CD4-positive, alpha-beta T cell treated with Interferon alpha-2 for 1 hour (primary cell): Measurements from ENCODE around the gene ENTHD1.
A peak's percentile ranks its signal among the peaks of the same experiment; 100 is the strongest.

Source experiments
- DNase-seq, 2 donors: peaks; one replicate each; pipeline ENCODE4 v3.0.0-alpha.2; 2020 to 2022

The ENTHD1 gene, protein sequence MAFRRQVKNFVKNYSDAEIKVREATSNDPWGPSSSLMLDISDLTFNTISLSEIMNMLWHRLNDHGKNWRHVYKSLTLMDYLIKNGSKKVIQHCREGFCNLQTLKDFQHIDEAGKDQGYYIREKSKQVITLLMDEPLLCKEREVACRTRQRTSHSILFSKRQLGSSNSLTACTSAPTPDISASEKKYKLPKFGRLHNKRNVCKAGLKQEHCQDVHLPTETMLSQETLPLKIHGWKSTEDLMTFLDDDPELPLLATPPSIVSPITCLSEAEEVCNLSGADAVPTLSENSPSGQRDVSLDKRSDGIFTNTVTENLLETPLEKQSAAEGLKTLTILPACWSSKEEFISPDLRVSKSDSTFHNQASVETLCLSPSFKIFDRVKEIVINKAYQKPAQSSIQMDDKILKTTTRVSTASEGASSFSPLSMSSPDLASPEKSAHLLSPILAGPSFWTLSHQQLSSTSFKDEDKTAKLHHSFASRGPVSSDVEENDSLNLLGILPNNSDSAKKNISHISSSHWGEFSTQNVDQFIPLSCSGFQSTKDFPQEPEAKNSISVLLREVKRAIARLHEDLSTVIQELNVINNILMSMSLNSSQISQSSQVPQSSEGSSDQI

DNA sequence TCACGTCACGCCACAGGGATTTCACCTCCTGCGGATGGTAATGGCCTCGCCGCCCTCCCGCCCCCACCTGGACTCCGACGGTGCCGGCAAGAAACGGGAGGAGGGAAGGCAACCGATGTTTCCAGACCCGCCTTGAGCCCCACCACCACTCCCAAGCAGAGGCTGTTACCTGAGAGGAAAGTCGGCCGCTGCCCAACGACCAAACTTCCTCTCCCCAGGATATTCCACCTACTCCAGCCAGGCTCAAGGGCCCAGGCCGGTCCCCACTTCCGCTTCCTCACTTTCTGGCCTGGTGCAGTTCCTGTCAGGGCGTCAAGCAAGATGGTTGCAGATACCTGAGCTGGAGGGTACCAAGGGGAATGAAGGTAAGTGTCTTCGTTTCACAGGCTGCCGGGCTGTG lies at the start of gene ENTHD1:
Gene ENTHD1 (minus strand): TSS at position 235 of the 400 bp plus-strand sequence. CDS start 6,012 bp downstream, outside the sequence.
- DNase-seq: no peak

DNA sequence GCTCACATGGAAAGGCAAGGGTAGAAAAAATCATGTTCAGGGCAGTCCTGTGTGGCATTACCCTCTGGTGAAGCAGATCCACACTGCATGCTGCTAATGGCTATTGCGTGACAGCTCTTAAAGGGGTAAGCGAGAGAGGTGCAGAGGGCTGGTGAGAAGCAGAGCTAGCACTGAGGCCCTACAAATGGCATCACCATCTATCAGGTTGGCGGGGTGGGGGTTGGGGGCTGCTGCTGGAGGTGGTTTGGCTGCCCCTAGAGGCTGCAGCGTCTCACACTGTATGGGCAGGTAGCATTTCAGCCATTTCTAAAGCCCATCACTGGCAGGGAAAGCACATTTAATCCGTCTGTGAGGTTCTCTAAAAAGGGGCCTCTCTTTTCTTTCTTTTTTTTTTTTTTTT lies 49.8 kb upstream of the ENTHD1 start:
- peak in 1 of 2 donors; percentile 49 for DNase-seq

DNA sequence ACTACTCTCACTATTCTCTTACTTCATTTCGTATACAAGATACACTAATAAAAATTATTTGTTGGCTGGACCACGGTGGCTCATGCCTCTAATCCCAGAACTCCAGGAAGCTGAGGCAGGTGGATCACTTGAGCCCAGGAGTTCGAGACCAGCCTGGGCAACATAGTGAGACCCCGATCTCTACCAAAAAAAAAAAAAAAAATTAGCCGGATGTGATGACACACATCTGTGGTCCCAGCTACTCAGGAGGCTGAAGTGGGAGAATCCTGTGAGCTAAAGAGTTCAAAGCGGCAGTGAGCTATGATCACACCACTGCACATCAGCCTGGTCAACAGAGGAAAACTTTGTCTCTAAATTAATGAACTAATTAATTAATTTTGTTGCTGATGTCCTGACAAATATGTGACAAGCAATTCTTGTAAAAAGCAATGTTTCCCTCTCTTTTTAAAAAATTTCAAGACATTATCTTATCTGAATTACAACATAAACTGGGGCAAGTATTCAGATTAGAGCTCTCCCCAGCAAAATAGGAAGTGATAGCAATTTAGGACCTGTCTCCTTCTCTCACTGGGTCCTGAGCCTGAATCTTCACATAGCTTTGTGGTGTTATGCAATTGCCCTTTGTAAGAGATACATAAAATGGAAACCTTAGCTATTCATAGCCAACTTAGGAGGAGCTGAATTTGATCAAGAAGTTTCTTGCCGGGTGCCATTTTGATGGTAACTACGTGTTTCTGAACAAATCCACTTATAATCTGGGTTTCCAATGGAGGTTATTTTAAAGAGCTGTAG lies 49.1 kb upstream of the ENTHD1 start:
- no peak for DNase-seq

DNA sequence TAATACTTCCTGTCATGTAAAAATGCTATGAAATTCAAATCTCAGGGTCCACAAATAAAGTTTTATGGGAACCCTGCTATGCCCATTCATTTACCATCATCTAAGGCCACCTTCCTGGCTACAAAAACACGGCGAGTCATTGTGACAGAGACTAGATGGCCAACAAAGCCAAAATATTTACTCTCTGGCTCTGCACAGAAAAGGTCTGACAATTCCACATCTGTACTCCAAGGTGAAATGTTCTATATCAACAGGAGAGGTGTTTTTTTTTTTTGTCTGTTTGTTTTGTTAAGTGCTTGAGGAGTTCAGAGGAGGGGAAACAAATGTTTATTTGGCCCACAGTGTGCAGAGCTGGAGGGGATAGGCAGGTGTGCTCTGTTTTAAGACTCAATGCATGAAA lies 48.0 kb upstream of the ENTHD1 start:
- no peak for DNase-seq

DNA sequence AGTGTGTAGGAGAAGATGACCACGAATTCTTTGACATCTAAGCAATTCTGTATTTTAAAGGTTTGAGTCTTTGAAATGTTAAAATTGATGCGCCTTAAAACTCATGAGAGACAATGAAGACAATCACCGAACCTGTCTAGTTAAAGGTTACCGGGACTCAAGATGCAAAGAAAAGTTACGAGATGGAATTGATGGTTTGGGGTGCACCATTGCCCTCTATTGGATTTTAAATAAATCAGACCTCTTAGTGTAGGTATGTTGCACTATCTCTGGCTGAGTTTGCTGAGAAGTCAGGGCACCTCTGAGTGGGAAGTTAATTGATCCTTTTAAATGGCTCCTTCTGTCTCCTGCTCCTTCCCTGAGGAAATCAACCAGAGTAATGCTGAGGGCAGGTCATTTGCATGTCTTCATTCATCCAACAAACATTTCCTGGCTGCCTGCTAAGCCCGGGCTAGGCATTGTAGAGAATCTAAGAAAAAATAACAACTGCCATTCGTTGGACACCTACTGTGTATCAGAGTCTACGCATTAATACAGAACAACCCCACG lies 47.3 kb upstream of the ENTHD1 start:
- peak; percentile 48 to 76 for DNase-seq

DNA sequence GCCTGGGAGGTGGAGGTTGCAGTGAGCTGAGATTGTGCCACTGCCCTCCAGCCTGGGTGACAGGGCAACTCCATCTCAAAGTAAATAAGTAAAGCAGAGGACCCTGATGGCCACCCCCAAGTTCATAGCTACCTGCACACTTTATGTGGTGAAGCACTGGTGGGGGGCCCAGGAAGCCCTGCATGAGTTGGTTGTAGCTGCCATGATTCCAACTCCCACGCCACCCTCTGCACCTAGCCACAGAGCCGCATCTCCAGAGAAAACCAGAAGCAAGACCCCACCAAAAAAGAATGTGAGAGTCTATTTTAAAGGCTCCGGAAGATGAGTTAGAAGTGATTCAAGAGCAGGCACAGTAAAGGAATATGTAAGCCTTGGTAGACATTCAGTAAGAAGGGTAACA lies 46.3 kb upstream of the ENTHD1 start:
- DNase-seq: no peak

DNA sequence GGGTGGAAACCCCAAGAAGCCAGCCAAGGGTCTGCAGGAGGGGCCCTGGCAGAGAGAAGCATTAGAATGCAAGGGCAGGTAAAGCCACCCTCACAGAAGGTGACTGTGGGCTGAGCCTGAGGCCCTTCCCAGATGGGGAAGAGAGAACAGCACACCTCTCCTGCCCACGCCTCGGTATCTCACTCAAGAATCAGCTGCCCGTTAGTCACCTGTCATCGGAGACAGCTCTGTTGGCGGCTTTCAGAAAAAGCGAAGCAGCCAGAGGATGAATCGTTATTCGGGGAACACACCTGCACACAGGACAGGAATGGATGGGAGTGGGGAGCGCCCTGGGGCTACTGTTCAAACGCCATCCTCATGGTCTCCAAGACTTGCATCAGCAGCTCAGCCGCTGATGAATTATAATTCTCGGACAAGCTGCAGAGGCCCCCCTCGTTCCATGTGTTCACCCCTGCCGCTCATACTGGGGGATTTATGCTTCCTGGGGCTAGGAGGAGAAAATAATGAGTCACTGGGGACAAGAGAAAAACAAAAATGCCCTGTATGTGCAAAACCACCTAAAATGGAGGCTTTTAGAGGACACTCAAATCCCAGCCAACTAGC lies 45.0 kb upstream of the ENTHD1 start:
- no peak for DNase-seq

DNA sequence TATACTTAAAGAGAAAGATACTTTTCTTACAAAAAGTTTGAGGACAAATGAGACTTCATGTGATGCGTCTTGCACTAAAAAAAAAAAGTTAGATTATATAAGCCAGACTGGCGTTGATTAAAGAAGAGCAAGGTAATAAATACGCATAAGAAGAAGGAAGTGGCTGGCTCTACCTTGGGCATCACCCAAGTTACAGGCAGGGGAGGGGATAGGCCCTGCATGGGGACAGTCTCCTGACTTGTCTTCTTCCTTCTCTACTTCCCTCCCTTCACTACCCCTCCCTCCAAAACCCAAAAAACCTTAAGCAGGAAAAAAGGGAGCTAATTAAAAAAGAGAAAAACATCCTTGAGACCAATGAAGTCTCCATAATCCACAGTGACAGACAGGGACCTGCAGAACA lies 44.3 kb upstream of the ENTHD1 start:
- peak in 1 of 2 donors; percentile 46 for DNase-seq

DNA sequence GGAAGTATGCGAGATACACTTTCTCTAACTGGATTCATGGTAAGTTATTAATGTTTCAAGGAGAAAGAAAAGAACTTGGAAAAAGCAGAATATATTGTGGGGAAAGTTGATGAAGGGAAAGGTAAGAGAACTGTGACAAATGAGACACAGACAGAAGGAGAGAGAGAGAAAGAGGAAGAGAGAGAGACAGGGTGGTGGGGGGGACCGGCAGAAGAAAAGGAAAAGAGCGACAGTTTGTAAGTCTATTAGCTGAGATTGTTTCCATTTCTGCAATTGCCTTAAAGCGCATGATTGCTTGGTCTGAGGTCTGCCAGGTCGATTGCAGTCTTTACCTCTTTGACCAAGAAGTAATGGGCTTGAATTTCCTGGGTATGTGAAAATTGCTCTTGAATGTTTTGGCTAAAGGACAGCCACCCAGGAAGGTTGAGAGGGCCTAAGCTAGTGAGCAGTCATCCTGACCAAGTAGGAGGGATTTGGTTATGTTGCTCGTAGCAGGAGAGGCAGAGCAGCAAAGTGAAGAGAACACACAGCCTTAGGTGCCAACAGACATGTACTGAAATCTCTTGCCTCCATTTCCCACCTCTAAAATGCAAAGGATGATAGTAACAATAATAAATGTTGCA lies 43.1 kb upstream of the ENTHD1 start:
- no peak for DNase-seq

DNA sequence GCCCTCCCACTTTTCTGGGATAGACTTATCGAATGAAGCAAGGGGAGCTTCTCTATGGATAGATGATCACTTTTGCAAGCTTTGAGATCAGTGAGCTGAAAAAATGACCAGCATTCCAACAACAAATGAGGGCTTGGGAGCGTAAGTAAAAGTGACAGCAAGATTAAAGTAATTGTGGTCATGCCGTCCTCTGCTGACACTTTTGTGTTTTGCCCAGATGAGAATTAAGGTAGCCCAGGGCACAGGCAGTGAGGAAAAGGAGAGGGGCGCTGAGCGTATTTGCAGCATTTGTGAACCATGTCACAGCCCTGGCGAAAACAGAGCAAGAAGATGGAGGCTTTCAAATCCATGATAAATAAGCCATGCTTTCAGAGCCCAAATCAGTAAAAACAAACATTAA lies 42.1 kb upstream of the ENTHD1 start:
- DNase-seq: no peak

DNA sequence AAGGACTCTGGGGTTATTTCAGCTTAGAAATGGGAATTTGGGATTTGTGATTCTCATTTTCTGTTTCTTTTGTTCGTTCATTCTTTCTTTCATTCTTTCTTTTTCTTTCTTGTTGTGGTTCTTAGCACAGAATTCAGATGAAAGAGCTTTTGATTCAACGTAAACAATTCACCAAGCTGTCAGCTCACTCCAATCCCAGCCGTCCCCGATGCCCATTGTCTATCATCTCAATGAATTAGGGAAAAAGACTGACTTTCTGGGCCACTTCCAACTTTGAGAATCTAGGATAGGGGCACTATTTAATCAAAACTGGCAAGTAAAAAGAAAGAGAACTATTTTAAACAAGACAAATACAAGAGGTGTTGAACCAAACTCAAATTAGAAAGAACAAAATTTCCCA lies 41.6 kb upstream of the ENTHD1 start:
- DNase-seq: no peak

DNA sequence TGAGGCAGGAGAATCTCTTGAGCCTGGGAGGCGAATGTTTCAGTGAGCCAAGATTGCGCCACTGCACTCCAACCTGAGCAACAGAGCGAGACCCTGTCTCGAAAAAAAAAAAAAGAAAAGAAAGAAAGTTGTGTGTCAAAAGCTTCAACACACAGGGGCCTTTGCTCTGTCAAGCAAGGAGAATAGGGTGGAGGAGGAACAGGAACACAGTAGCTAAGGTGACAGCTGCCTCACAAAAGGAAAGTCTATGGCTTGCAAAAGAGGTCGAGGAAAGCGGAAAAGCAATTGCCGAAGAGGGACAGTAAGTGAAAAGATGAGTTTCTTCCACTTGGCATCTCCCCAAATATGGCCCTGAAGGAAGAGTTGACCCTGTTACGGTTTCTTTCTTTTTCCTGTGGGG lies 40.2 kb upstream of the ENTHD1 start:
- no peak for DNase-seq

DNA sequence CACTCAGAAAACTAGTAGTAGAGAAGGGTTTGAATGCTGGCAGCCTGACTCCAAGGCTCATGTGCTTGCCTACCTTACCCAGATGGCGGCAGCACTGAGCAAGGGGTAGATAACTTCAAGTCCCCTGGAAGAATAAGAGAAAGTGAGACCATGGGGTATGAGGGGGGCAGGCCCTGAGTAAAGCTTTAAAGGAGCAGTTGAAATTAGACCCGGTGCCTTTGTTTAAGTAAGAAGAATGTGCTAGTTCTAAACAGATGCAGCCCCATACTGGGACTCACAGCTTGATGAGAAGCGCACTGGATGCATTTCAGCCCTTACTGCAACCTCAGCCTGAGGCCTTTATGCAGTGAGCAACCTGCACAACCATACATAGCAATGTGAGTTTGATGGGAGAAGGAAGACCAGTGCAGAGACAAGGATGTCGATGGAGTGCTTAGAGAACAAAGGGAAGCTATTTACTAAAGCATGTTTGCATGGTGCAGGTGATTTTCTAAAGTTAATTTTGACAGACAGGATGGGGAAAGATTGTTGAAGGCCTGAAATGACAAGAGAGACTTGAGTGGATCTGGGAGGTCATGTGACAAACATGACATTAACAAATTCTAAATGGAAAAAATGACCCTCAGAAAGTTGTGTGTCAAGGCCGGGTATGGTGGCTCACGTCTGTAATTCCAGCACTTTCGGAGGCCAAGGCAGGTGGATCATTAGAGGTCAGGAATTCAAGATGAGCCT lies 39.5 kb upstream of the ENTHD1 start:
- peak; percentile 60 to 72 for DNase-seq

DNA sequence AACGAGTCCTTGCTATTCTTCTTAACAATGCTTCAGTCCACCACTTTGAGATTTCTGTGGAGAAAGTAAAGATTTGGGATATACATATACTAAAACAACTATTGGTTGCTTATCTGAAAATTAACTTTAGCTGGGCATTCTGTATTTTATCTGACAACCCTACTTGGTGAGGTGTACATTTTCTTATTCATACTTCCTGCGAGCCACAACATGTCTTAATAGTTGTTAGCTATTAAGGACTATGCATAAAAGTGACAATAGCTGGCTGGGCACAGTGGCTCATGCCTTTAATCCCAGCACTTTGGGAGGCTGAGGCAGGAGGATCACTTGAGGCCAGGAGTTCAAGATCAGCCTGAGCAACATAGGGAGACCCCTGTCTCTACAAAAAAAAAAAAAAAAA lies 38.6 kb upstream of the ENTHD1 start:
- DNase-seq: no peak

DNA sequence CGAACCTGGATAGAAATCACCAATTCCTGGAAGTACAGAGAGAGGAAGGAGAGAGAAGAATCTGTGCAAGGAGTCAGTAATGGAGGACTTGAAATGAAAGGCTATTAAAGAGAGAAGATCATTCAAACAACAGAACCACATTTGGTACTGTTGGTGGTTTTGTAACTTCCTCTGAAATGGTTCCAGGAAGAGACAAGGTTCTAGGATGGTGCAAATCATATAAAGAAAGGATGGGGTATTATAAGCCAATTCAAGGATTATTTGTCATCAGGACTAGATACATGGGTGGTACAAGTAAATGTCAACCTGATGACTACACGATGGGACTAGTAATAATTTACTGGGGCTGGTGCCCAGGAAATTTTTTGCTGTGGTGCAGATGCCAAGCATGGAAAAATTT lies 37.7 kb upstream of the ENTHD1 start:
- no peak for DNase-seq

DNA sequence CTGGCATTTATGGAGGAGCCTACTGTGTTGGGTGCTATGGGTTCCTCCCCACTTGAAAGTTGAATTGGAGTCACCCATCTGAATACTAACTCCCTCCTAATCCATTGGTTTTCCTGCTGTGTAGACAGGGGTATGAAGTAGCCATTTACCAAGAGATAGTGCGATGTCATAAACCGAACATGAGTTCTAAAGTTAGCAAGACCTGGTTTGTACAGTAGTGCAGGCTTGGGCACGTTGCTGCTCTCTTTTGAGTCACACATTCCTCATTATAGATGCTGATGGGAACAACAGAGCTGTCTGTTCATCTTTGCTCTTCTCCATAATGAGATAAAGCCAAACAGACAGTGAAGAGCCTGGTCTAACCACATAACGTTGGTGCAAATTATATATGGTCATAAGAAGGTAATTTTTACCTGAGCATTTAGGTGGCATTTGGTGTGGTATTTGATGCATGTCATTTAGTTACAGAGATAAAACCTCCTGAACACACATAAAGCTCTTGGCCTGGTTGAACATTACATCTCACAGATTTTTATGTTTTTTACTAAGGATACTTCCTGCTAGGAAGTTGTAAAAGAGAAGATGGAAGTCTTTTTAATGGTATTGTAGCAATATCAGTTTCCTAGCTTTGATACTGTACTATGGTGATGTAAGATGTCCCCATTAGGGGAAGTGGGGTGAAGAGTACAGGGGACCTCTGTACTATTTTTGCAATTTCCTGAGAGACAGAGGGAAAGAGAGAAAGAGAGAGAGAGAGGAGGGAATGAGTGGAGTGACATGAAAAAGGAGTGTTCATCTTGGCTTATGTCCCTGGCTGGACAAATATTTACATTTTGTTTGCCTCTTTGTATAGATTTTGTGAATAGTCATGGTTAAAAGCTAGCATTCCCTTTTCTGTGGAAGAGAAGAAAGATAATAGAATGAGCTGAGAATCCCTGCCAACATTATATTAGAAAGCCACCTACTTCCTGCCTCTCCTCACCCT lies 35.3 kb upstream of the ENTHD1 start:
- no peak for DNase-seq

DNA sequence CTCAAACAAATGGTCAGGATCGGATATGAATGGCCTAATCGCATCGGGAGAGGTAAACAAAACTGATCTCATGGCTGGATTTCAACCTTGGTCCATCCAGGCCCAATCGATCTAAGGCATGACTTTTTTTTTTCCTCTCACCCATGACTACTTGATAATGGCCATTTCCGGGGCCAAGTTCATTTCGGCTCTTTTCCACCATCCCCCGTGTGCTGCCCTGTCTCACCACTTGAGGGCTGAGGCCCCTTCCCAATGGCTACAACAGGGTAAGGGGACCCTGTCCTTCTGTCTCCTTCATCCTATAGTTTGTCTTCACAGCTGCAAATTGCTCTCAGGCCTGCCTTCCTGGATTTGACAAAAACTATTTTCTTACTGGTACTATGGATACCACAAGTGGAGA lies 34.0 kb upstream of the ENTHD1 start:
- no peak for DNase-seq

DNA sequence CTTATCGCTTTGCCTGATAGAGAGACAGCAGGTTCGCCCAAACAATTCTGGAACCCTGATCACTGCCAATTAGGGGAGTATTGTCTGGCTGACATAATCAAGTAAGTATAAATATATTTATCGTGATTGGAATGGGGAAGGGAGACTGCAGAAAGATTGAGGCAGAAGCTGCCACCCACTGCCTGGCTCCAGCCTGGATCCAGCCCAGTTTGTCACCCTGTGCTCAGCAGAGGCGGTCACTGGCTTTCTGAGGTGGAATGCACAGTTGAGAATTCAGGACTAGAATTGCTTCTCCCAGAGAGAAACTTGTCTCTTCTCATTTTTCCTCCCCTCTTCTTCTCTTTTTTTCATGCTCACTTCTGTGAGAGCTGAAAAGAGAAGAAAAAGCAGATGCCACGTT lies 33.2 kb upstream of the ENTHD1 start:
- DNase-seq: no peak

DNA sequence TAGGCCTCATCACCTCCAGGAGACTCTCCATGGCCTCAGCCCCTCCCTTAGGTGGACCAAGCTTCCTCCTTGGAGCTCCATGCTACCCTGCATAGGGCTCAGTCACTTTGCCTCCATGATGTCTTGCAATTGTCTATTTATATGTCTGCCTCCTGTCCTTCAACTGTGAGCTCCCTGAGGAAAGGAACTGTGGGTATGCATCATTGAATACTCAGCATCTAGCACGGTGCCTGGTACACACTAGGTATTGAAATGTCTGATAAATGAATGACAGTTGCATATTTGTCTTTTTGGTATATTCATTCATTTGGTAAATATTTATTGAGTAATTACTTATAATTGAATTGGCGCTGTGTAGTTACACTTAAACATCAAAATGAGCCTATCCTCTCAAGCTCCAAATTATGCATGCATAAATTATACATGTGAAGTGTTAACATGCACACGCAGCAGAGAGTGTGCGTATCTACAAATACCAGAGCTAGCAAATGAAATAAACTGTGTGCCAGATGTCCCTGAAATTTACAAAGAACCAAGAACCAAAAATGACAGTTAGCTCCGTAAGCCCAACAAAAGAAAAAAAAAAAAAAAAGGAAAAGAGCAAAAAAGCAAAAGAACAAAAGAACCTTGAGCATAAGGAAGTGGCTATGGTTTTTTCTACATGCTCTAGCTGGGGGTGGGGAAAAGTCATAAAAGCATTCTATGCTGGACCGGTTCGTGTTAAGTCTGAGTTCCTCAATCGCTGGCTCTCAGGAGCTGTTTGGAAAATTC lies 32.5 kb upstream of the ENTHD1 start:
- no peak for DNase-seq

DNA sequence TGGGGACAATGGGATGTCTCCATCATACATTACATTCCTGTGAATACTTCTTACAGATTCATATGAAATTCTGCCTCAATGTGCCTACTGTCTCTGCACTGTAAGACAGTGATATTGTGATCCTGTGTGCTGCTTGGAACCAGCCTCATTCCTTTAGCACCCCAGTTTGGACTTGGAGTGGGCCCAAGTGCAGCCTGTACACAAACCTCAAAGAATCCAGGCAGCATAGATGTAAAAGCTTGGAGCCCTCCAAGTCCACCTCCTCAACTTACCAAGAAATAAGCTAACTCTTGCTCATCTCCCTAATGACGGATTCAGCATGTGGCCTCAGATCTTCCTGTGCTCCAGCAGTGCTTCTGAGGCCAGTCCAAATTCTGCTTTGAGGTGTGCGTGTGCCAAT lies 31.7 kb upstream of the ENTHD1 start:
- no peak for DNase-seq
